ENCODE results near the gene ZBTB3. TPM values are rescaled to one million over a fixed set of nuclear protein-coding genes. Genes with fewer than 3 reads are reported as not detected.
A peak's percentile ranks its signal among the peaks of the same experiment; 100 is the strongest.

The ZBTB3 gene
- polyA plus RNA-seq, 1 experiment: 3.7 TPM

DNA sequence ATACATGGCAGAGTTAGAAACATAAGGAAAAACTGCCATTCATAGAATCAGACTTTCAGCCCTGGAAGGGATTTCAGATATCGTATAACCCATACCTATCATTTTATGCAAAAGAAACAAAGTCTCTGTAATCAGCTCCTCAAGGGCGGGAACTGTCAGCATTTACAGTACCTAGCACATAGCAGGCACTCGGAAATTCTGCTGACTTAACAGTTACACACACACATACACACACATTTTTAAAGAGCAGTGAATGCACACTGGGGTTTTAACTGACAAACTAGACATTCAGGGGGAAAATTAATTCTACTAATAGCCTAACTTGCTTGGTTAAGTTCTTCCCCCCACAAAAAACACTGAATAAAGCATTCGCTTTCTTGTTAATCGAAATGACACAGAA lies 37.8 kb downstream of the ZBTB3 start:
- ChIA-PET CTCF (interaction anchor here (1.9 to 2.1 kb wide), 2 partner anchors 35 to 70 kb away, joined by 5 to 6 read pairs; no protein-coding TSS in a partner anchor), POLR2A (no interaction called here)
- H3K4me3 ChIP-seq (ENCODE audit: low read depth, low read length): no peak overlapping the region
- H3K27me3 ChIP-seq (ENCODE audit: control insufficient read depth, insufficient read depth, low read length): no peaks in the 10 kb centered on the region
- peak overlapping the region; percentile 11 for H3K27ac ChIP-seq (ENCODE audit: low read depth, low read length)
- no peaks in the 10 kb centered on the region; the same call in 1 of the 2 replicates for H3K9me3 ChIP-seq (ENCODE audit: control insufficient read depth, insufficient read depth, low read length)
- no peak for DNase-seq (ENCODE audit: low read depth, low spot score)
- TF ChIP-seq CTCF (IDR thresholded peaks at IDR 0.05; ENCODE audit: low read depth, low read length): no peak

DNA sequence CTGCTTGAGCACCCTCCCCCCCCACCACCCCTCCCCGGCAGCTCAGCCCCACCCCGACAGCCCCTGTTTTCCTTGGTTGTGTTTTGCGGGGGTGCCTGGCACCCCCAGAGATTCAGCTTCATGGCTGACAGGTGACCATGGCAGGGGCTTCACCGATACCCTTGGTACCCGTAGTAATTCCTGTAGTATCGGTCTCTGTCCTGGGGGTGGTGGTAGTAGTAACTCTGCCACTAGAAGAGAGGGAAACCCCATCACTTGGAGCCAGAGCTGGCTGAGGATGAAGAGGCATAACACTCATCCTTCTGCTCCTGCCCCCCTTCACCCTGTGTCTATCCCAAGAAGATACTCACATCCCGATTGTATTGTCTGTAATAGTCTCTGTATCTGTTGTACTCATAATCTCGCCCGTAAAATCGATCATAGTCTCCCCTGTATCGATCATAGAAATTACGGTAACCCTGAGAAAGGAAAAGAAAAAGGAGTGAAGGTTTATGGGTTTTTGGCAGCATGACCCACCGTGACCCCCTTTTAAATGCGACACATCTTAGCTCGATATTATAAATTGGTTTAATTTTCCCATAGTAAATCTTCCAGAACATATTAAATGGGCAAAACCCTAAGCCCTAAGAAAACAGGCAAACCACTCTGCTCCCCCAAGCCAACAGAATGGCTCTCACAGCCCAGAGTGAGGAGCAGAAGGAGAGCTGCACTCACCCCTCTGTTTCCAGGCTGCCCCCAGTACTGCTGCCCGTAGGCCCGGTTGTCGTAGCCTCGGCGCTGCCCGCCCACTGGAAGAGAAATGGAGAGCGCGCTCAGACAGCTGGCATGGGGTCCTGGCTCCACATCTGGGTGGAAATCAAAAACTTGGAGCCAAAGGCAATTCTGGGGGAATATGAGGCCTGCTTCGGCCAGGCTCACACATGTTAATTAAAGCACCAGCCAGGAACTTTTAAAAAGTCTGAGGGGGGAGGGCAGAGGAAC lies 38.5 kb downstream of the ZBTB3 start:
- no peak for DNase-seq (ENCODE audit: low read depth, low spot score)
- CTCF ChIA-PET: interaction anchor here (0.6 to 1.9 kb wide), 2 partner anchors 71 to 165 kb away, joined by 3 to 6 read pairs; partner anchors contain the start of gene SLC3A2
- H3K27me3 ChIP-seq (ENCODE audit: control insufficient read depth, insufficient read depth, low read length): no peaks in the 10 kb centered on the region
- H3K9me3 ChIP-seq (ENCODE audit: control insufficient read depth, insufficient read depth, low read length): no peaks in the 10 kb centered on the region; the same call in 1 of the 2 replicates
- H3K4me3 ChIP-seq (ENCODE audit: low read depth, low read length): no peak overlapping the region
- TF ChIP-seq CTCF (IDR thresholded peaks at IDR 0.05; ENCODE audit: low read depth, low read length): no peak
- POLR2A ChIA-PET: interaction anchor here (0.6 kb wide), 2 partner anchors 9 to 71 kb away, joined by 3 to 4 read pairs; no protein-coding TSS in a partner anchor
- H3K27ac ChIP-seq (ENCODE audit: low read depth, low read length): peak overlapping the region; percentile 31

- TF ChIP-seq CTCF (IDR thresholded peaks at IDR 0.05; ENCODE audit: low read depth, low read length): no peak
- POLR2A ChIA-PET: interaction anchor here (0.9 to 1.7 kb wide), 2 partner anchors 14 to 48 kb away, joined by 4 read pairs; partner anchors contain the start of genes C11orf98, CSKMT and HNRNPUL2
- CTCF ChIA-PET: interaction anchor here (1.5 kb wide), 1 partner anchor 10 kb away, joined by 3 read pairs; no protein-coding TSS in a partner anchor
- Histone ChIP-seq H3K27me3 (ENCODE audit: control insufficient read depth, insufficient read depth, low read length) (no peaks in the 10 kb centered on the region), H3K27ac (ENCODE audit: low read depth, low read length) (no peak overlapping the region), H3K9me3 (ENCODE audit: control insufficient read depth, insufficient read depth, low read length) (no peaks in the 10 kb centered on the region; the same call in 1 of the 2 replicates), H3K4me3 (ENCODE audit: low read depth, low read length) (no peak overlapping the region)
- DNase-seq (ENCODE audit: low read depth, low spot score): no peak
These were observed 40.6 kb downstream of the ZBTB3 start for GRCh38 chr11:62713343-62713742.

DNA sequence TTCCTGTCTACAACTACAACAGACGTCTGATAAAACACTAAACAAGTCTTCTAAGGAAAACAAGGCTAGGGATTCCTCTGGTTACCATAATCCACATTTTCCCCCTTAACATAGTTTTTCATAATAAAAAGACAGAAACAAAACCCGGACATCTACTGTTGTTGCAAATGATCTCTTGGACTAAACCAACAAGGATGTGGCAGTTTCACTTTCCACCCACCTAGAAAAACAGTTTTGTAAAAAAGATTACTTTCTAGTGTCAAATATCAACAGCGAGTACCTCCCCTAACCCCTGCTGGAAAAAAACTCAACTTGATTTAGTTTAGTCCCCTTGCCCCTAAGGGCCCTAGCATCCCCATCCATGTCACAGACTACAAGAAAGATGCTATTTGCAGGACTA lies 41.1 kb downstream of the ZBTB3 start:
- no peak for TF ChIP-seq CTCF (IDR thresholded peaks at IDR 0.05; ENCODE audit: low read depth, low read length)
- ChIA-PET CTCF (no interaction called here), POLR2A (interaction anchor here (0.7 to 1.7 kb wide), 2 partner anchors 15 to 55 kb away, joined by 4 to 6 read pairs; partner anchors contain the start of gene HNRNPUL2)
- Histone ChIP-seq H3K27me3 (ENCODE audit: control insufficient read depth, insufficient read depth, low read length) (no peaks in the 10 kb centered on the region), H3K27ac (ENCODE audit: low read depth, low read length) (peak overlapping the region; percentile 52), H3K4me3 (ENCODE audit: low read depth, low read length) (no peak overlapping the region), H3K9me3 (ENCODE audit: control insufficient read depth, insufficient read depth, low read length) (no peaks in the 10 kb centered on the region; the same call in 1 of the 2 replicates)
- no peak for DNase-seq (ENCODE audit: low read depth, low spot score)

Data from AG04450 (cell line).